Activated CD4-positive, CD25-positive, alpha-beta regulatory T cell treated with anti-CD3 and anti-CD28 coated beads, Interleukin-2, amount 50 U/mL, for 24 hours (primary cell): ENCODE data around the gene IMPDH1.

ENCODE experiments used
- ATAC-seq, 2 donors: fragments of 150-1000 bp; cut with Tn5 transposase; one replicate each; pipeline ENCODE4 v1.10.0; 2021; ENCODE audit warnings: mild to moderate bottlenecking in 1 of 2, moderate library complexity in 1 of 2

Gene IMPDH1

GRCh38 chr7:128385988-128386925 is 23.5 kb downstream of the IMPDH1 start:
- ATAC-seq, result no peak

- ATAC-seq, result no peak
Measured at GRCh38 chr7:128384726-128385125, 25.1 kb downstream of the IMPDH1 start.

- ATAC-seq, result no peak
Measured at GRCh38 chr7:128383776-128384175, 26.0 kb downstream of the IMPDH1 start.

GRCh38 chr7:128381161-128381821 is 28.5 kb downstream of the IMPDH1 start:
- ATAC-seq, result no peak

DNA sequence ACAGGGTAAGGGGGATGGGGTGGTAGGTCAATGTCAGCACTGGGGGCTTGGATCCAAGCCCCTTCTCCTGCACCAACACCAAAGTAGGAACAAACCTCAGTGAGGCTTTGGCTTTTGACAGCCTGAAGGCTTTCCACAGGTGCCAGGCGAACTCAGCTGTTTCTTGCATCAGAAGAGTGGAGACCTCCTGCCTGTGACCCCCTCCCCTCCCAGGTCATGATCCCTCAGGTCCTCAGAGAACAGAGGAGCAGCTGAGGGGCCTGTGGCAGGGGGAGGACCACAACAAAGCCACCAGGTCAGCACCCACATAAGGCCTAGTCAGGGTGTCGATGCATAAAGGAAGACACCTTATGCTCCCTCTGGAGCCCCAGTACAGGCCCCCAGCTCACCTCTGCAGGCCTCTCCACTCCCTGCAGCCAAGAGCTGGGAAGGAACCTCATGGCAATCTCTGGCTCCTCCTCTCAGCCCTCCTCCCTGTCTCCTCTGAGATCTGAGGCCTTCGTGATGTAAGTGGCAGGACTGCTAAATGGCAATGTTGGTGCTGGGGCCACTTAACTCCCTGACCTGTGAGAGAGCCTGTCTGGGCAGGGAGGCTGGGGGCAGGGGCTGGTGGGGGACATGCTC is 29.2 kb downstream of the IMPDH1 start:
- no peak for ATAC-seq

DNA sequence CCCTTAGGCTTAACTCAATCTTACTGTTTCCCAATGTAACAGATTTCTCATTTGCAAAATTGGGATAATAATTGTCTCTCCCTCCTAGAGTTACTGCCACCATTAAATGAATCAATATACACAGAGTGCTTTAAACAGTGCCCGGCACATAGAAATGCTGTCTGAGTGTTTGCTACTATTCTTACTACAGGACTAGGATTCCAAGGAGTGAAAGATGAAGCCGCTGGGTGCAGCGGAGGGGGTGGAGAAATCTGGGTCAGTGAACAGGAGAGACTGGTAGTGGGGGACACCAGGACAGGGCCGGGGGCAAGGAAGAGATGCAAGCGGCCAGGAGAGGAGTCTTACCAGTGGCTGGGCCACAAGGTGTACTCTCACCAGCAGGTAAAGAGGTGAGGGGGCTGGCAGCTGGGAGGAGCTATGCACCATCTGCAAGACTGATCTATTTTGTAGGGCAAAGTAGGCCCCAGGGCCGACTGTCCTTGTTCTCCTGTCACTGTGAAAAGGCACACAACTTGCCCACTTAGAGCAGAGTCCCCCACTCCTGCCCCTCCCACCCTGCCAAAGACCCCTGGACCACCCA is 29.8 kb downstream of the IMPDH1 start:
- no peak for ATAC-seq

DNA sequence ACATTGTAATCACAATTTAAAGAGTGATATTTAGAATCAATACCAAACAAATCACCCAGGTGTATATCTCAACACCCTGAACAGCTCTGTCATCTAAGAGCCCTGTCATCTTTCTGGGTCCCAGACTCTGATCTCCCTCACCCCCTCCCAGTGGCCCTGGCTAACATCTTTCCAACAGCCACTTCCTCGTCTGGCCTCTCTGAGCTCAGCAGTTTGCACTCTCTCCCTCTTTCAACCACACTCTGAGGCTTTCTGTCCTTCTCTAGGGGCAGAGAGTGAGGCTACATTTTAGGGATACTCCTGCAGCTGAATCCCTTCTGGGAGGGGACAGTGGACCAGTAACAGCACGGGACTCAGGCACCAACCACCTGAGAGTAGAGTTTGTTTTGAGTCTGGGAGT is 31.1 kb downstream of the IMPDH1 start:
- ATAC-seq, result no peak

DNA sequence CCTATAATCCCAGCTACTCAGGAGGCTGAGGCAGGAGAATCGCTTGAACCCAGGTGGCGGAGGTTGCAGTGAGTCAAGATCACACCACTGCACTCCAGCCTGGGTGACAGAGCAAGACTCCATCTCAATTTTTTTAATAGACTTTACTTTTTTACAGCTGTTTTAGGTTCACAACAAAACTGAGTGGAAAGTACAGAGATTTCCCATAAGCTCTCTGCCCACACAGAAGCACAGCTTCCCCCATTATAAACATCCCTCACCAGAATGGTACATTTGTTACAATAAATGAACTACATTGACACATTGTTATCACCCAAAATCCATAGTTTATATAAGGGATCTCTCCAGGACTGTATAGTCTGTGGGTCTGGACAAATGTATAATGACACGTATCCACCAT is 33.7 kb downstream of the IMPDH1 start:
- ATAC-seq, result no peak

GRCh38 chr7:128374041-128374440 is 35.7 kb downstream of the IMPDH1 start:
- ATAC-seq, result no peak

- ATAC-seq, result no peak
Measured at GRCh38 chr7:128373606-128374005, 36.2 kb downstream of the IMPDH1 start.

GRCh38 chr7:128370491-128370890 is 39.3 kb downstream of the IMPDH1 start:
- ATAC-seq, result no peak

GRCh38 chr7:128366986-128367385 is 42.8 kb downstream of the IMPDH1 start:
- no peak for ATAC-seq

DNA sequence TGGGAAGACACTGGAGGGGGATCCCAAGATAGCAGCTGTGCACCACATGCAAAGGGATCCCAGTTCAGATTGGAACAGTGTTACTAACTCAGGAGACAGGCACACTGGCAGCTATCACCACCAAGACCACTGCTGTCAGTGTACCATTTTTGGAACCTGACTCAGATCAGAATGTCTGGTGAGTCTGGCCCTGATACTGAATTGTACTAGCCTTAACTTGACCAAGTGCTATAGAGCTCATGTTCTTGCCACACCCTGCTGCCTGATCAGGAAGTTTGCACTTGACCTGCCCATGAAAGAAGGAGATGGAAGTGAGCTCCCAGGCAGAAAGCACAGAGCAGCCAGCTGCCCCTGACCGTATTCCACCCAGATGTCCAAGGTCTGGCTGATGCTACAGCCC is 43.5 kb downstream of the IMPDH1 start:
- ATAC-seq, result no peak

DNA sequence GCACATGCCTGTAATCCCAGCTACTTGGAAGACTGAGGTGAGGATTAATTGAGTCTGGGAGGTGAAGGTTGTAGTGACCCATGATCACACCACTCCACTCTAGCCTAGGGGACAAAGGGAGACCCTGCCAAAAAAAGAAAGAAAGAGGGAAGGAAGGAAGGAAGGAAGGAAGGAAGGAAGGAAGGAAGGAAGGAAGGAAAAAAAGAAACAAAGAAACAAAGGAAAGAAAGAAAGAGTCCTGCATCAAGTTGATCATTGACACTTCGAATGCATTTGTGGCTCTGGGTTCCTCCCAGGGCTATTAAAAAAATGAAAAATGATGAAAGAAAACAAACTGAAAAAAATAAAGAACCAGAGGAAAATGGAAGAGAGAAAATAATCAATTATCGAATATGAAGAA is 44.4 kb downstream of the IMPDH1 start:
- no peak for ATAC-seq

DNA sequence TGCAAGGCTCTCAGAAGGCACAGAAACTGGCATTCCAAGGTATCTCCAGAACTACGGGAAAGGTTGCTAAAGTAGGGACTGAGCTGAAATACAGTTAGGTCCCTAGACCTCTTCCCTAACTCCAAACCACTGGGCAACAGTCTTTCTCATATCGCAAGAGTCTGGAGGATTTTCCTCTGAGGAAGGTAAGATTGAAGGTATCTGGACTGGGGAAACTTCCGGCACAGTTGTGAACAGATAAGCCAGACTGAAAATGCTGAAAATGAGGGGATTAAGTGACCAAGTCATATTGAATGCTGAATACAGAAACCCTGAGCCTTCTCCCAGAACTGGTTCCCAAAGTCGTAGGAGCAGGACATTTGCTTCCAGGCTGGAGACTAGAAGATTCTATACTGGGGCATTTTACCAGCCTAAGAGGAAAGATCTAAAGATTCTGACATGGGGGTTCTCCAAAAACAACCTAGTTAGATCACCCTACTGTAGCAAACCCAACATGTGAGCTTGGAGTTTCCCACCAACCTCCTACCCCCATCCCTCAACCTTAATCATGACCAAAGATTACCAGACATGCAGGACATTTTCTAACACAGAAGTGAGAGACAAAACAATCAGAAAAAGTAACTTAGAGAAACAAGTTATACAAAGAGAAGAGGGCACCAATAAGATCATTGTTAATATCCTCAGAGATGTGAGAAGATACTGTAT is 45.5 kb downstream of the IMPDH1 start:
- ATAC-seq, result no peak

- ATAC-seq, result no peak
Measured at GRCh38 chr7:128363261-128363721, 46.5 kb downstream of the IMPDH1 start.

DNA sequence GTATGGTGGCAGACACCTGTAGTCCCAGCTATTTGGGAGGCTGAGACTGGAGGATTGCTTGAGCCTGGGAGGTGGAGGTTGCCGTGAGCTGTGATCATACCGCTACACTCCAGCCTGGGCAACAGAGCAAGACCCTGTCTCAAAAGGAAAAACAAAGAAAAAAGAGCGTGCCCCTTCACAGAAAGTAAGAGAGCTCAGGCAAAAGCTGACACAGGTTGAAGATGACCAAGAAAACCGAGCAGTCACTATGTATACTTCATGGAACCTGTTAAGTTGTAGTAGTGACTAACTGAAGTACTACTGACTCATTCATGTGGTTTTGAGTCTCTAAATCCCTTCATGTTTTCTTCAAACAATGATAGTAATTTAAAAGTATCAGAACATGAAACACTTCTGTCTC is 47.1 kb downstream of the IMPDH1 start:
- peak; percentile 88 for ATAC-seq

DNA sequence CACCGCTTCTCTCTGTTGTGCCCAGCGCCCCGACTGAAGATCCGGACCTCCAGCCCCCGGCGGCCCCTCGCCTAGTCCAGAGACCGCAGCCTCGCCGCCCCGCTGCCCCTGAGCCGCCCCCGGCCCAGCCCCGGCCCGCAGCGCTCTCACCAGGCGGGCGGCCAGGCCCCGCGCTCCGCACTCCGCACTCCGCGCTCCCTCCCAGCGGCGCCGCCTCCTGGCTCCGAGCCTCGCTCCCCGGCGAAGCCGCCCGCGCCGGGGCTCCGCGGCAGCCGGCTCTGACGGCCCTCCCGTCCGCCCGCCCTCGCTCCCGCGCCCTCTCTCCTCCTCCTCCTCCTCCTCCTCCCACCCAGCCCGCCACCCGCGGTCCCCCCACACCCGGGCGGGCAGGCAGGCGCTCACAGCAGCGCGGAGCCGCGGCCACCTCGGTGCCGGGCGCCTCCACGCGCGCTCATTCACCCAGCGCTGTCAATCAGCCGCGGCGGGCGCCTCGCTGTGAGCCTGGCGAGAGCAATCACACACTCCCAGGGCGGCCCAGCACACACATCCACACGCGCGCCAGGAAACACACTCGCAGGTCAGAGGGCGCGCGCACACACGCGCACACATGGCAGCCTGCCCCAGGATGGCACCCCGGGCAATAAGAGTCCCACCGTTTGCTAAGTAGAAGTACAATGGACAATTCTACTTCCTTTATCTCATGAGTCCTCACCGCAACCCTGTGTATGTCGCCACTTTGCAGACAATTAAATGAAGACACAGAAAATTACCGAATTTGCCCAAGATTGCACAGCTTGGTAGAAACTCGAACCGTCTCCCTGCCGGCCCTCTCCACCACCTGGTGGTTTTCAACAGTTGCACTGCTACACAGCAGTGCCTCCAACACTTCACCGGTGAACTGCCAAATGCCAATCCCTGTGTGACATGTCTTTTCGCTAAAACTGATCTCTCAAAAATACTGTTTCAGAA is 48.1 kb downstream of the IMPDH1 start, which contains the start of gene PRRT4:
Gene PRRT4, minus strand, starts transcription at position 280 of the 969 bp plus-strand sequence.
- peak; percentile 35 to 50 for ATAC-seq

- no peak for ATAC-seq
Measured at GRCh38 chr7:128360359-128360678, 49.5 kb downstream of the IMPDH1 start.

DNA sequence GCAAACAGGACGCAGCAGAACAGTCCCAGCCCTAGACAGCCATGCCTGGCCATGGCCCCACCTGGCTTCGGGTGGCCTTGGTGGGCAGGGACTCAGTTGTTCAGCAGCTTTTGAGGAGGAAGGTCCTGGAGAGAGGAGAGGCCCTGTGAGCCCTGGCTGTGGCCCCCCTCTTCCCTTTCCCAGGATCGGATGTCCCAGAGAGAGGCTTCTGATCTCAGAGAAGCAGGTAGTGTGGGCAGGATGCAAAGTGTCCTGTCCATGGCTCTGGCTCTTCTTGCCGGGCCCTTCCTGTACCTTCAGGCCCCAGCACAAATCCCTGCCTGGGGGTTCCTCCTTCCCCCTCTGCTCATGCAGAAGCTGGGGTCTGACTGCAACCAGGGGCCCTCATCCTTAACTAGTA is 49.8 kb downstream of the IMPDH1 start:
- ATAC-seq, result no peak

GRCh38 chr7:128359336-128359735 is 50.4 kb downstream of the IMPDH1 start:
- no peak for ATAC-seq
